ENCODE data around the gene ACE.

Gene ACE

GRCh38 chr17:63517825-63518534 lies 41.1 kb downstream of the ACE start:
- no peak for TF ChIP-seq CTCF (IDR thresholded peaks at IDR 0.05; ENCODE audit: control insufficient read depth, insufficient read depth, low read depth, low read length, missing control alignments)
- H3K4me3 ChIP-seq (ENCODE audit: control insufficient read depth, low read depth, low read length) = no peak overlapping the region
- no peak for DNase-seq (ENCODE audit: low read depth)

DNA sequence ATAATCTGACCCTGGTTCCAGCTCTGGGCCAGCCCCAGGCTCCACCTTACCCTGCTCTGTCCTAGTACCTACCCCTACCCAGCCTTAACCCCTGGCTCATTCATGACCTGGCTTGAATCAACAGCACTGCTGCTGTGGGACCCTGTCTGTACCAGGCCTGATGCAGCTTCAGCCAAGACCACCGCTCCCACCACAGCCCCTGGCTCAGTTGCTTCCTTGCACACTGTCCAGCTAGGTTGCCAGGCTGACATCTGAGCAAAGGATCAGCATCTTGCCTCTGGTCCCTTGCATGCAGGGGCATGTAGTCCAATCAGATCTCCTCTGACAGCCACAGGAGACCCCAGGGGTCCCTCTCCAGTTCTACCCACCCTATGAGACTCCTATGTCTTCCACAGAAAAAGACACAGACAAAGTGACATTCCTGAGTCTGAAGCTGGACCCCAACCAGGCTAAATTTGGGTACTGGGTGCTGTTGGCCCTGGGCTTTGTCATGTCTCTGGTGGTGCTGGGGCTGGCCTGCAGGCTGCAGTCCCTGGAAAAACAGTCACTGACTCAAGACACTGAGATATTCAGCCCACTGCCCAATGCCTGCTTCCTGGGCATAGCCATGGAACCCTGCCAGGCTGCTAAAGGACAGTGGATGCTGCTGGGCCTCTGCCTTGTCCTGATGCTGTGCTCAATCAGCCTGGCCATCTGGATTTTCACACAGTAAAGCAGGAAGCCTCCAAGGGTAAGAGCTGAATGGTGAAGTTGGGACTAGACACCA lies 42.4 kb downstream of the ACE start:
- DNase-seq (ENCODE audit: low read depth) = no peak
- TF ChIP-seq CTCF (IDR thresholded peaks at IDR 0.05; ENCODE audit: control insufficient read depth, insufficient read depth, low read depth, low read length, missing control alignments) = no peak

GRCh38 chr17:63519972-63520882 lies 43.4 kb downstream of the ACE start:
- no peak for DNase-seq (ENCODE audit: low read depth)
- TF ChIP-seq CTCF (IDR thresholded peaks at IDR 0.05; ENCODE audit: control insufficient read depth, insufficient read depth, low read depth, low read length, missing control alignments) = no peak
- no peak overlapping the region for H3K4me3 ChIP-seq (ENCODE audit: control insufficient read depth, low read depth, low read length)

More for the DNA sequence above, 42.4 kb downstream of the ACE start:
- H3K4me3 ChIP-seq (ENCODE audit: control insufficient read depth, low read depth, low read length) = no peak overlapping the region

- no peak within 1 kb of the TSS for H3K4me3 ChIP-seq (ENCODE audit: control insufficient read depth, low read depth, low read length)
- no peak for TF ChIP-seq CTCF (IDR thresholded peaks at IDR 0.05; ENCODE audit: control insufficient read depth, insufficient read depth, low read depth, low read length, missing control alignments)
- DNase-seq (ENCODE audit: low read depth) = no peak
These were observed 46.5 kb downstream of the ACE start, which contains the start of gene KCNH6 for GRCh38 chr17:63523253-63523855. Gene KCNH6 (plus strand): TSS chr17:63523358. CDS start chr17:63523414, 56 bp downstream.

DNA sequence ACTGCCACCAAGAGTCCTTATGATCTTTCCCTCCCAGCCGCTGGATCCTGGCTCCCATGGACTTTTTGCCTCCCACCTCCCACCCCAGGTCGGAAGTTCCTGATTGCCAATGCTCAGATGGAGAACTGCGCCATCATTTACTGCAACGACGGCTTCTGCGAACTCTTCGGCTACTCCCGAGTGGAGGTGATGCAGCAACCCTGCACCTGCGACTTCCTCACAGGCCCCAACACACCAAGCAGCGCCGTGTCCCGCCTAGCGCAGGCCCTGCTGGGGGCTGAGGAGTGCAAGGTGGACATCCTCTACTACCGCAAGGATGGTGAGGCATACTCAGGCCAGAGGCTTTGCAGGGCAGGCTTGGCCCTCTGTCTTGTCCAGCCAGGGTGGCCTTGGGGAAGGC lies 47.2 kb downstream of the ACE start:
- H3K4me3 ChIP-seq (ENCODE audit: control insufficient read depth, low read depth, low read length) = no peak overlapping the region
- TF ChIP-seq CTCF (IDR thresholded peaks at IDR 0.05; ENCODE audit: control insufficient read depth, insufficient read depth, low read depth, low read length, missing control alignments) = no peak
- DNase-seq (ENCODE audit: low read depth) = no peak
